Astrocyte of the hippocampus (primary cell): ENCODE data around the gene USP20.

Experiments used
- DNase-seq: peaks from one replicate; pipeline ENCODE4 v3.0.0; 2011; ENCODE audit warnings: low read depth, low spot score

USP20 gene

GRCh38 chr9:129875181-129875611, 39.9 kb downstream of the USP20 start:
- no peak for DNase-seq

GRCh38 chr9:129875687-129876395, 40.6 kb downstream of the USP20 start:
- DNase-seq = no peak

- no peak for DNase-seq
These were observed 41.6 kb downstream of the USP20 start for GRCh38 chr9:129876815-129877214.

- no peak for DNase-seq
These were observed 43.0 kb downstream of the USP20 start for GRCh38 chr9:129878291-129878690.

GRCh38 chr9:129879103-129879699, 43.9 kb downstream of the USP20 start:
- no peak for DNase-seq

- DNase-seq = no peak
These were observed 44.9 kb downstream of the USP20 start for GRCh38 chr9:129879991-129880653.

- no peak for DNase-seq
These were observed 45.6 kb downstream of the USP20 start for GRCh38 chr9:129880654-129881546.

- DNase-seq = no peak
These were observed 46.5 kb downstream of the USP20 start for GRCh38 chr9:129881547-129882324.

- DNase-seq = peak; percentile 86
These were observed 49.2 kb downstream of the USP20 start for GRCh38 chr9:129884220-129885017.

- no peak for DNase-seq
These were observed 49.9 kb downstream of the USP20 start for GRCh38 chr9:129885018-129885669.

GRCh38 chr9:129885670-129886106, 50.4 kb downstream of the USP20 start:
- peak; percentile 96 for DNase-seq

GRCh38 chr9:129886226-129887174, 51.2 kb downstream of the USP20 start:
- DNase-seq = no peak

- peak; percentile 64 for DNase-seq
These were observed 52.4 kb downstream of the USP20 start for GRCh38 chr9:129887334-129888292.

- DNase-seq = no peak
These were observed 53.2 kb downstream of the USP20 start for GRCh38 chr9:129888293-129889121.

- DNase-seq = no peak
These were observed 54.1 kb downstream of the USP20 start for GRCh38 chr9:129889122-129889940.
